Activated CD4-positive, alpha-beta T cell treated with anti-CD3 and anti-CD28 coated beads, Interleukin-10, Interleukin-2, amounts not matched to agents 100 ng/mL and 50 ng/mL, durations not matched to agents 16 hours and 8 hours (primary cell): Measurements from ENCODE around the gene MKKS.

Experiments
- DNase-seq: peaks from one replicate; pipeline ENCODE4 v3.0.0-alpha.2; 2020

Gene MKKS

GRCh38 chr20:10367693-10367942, 66.4 kb downstream of the MKKS start:
- DNase-seq, result no peak

- DNase-seq, result no peak
These were observed 66.9 kb downstream of the MKKS start for GRCh38 chr20:10366898-10367692.

GRCh38 chr20:10362674-10363073, 71.3 kb downstream of the MKKS start:
- DNase-seq, result no peak

- no peak for DNase-seq
These were observed 73.1 kb downstream of the MKKS start for GRCh38 chr20:10360878-10361277.

- DNase-seq, result no peak
These were observed 74.4 kb downstream of the MKKS start for GRCh38 chr20:10359621-10360040.

GRCh38 chr20:10357974-10358373, 76.0 kb downstream of the MKKS start:
- DNase-seq, result no peak

GRCh38 chr20:10357061-10357708, 76.8 kb downstream of the MKKS start:
- DNase-seq, result no peak

GRCh38 chr20:10356628-10357027, 77.4 kb downstream of the MKKS start:
- DNase-seq, result no peak

- peak; percentile 22 for DNase-seq
These were observed 80.8 kb downstream of the MKKS start for GRCh38 chr20:10352934-10353824.
